LHCN-M2 (cell line): ENCODE measurements around the gene CMKLR1. TPM values are rescaled to one million over a fixed set of nuclear protein-coding genes. Genes with fewer than 3 reads are reported as not detected.

Experiments
- DNase-seq: peaks from one replicate; pipeline ENCODE4 v3.0.0-alpha.2; 2012; ENCODE audit warnings: low read depth
- total RNA-seq: library from RNA; depleted of rRNA; stranded (reverse); fragments of >200 nt; gene quantifications from 2 replicates; pipeline ENCODE4 v1.2.3, GENCODE V29; 2014

The CMKLR1 gene
- total RNA-seq, 1 experiment from 2014 or later, result 15.4 TPM

- DNase-seq, result no peak
These were observed 69.9 kb downstream of the CMKLR1 start for GRCh38 chr12:108269224-108269623.

GRCh38 chr12:108268397-108268796 is 70.7 kb downstream of the CMKLR1 start:
- no peak for DNase-seq

- no peak for DNase-seq
These were observed 71.7 kb downstream of the CMKLR1 start for GRCh38 chr12:108267450-108267849.

- no peak for DNase-seq
These were observed 73.0 kb downstream of the CMKLR1 start for GRCh38 chr12:108266131-108266530.

GRCh38 chr12:108265505-108265904 is 73.6 kb downstream of the CMKLR1 start:
- no peak for DNase-seq

GRCh38 chr12:108260969-108261368 is 78.1 kb downstream of the CMKLR1 start:
- DNase-seq, result no peak

- DNase-seq, result no peak
These were observed 79.1 kb downstream of the CMKLR1 start for GRCh38 chr12:108260039-108260438.

GRCh38 chr12:108257610-108258106 is 81.5 kb downstream of the CMKLR1 start:
- DNase-seq, result no peak

GRCh38 chr12:108257004-108257403 is 82.1 kb downstream of the CMKLR1 start:
- DNase-seq, result no peak

GRCh38 chr12:108255252-108255602 is 83.9 kb downstream of the CMKLR1 start:
- DNase-seq, result no peak

- no peak for DNase-seq
These were observed 84.4 kb downstream of the CMKLR1 start for GRCh38 chr12:108254517-108255251.

- no peak for DNase-seq
These were observed 85.1 kb downstream of the CMKLR1 start for GRCh38 chr12:108254030-108254429.

- no peak for DNase-seq
These were observed 85.6 kb downstream of the CMKLR1 start for GRCh38 chr12:108253540-108253939.

GRCh38 chr12:108252523-108252922 is 86.6 kb downstream of the CMKLR1 start:
- no peak for DNase-seq

- DNase-seq, result no peak
These were observed 91.1 kb downstream of the CMKLR1 start for GRCh38 chr12:108248011-108248410.

- no peak for DNase-seq
These were observed 92.0 kb downstream of the CMKLR1 start for GRCh38 chr12:108247130-108247529.

- DNase-seq, result peak; percentile 8
These were observed 97.0 kb downstream of the CMKLR1 start for GRCh38 chr12:108241986-108242703.

GRCh38 chr12:108240928-108241327 is 98.2 kb downstream of the CMKLR1 start:
- no peak for DNase-seq

- no peak for DNase-seq
These were observed 98.9 kb downstream of the CMKLR1 start for GRCh38 chr12:108240027-108240785.

- DNase-seq, result no peak
These were observed 99.7 kb downstream of the CMKLR1 start for GRCh38 chr12:108239378-108239777.

GRCh38 chr12:108238474-108238873 is 100.6 kb downstream of the CMKLR1 start:
- DNase-seq, result no peak
